GM12878 (cell line): ENCODE measurements around the gene HPS5. TPM values are rescaled to one million over a fixed set of nuclear protein-coding genes. Genes with fewer than 3 reads are reported as not detected.

ENCODE experiments used
- ATAC-seq: fragments of 200-7000 bp; cut with Tn5 transposase; 3 replicates; pipeline ENCODE4 v1.9.1; 2020; ENCODE audit warnings: mild to moderate bottlenecking, moderate library complexity
- BruUV-seq: library from RNA; stranded (reverse); fragments of 400-500 nt; replicated peaks from 2 replicates; lab custom pipeline; 2021; lab: Mats Ljungman, UMichigan
- CTCF ChIA-PET: fragments of 300-600 bp; sonication (Branson Sonifier 250); formaldehyde crosslinking; extraction: SDS; loops from one replicate; lab custom pipeline; 2021; ENCODE audit warnings: inconsistent platforms; lab: Yijun Ruan, JAX
- POLR2A ChIA-PET: fragments of 350-600 bp; formaldehyde crosslinking; extraction: SDS; loops from one replicate; lab custom pipeline; 2021; ENCODE audit warnings: inconsistent platforms; lab: Charles Lee
- RAD21 ChIA-PET: fragments of 300-600 bp; sonication (Branson Sonifier 250); formaldehyde crosslinking; loops from one replicate; lab custom pipeline; 2023; ENCODE audit warnings: antibody characterized with exemption; ENCODE audit not compliant: unreplicated experiment; lab: Charles Lee
- SMC1A ChIA-PET: fragments of 300-600 bp; sonication (Branson Sonifier 250); formaldehyde crosslinking; loops from one replicate; lab custom pipeline; 2023; ENCODE audit not compliant: unreplicated experiment, uncharacterized antibody; lab: Charles Lee
- DNase-seq: peaks from one replicate; pipeline ENCODE4 v3.0.0-alpha.2; 2011; ENCODE audit warnings: low read depth, low spot score
- FAIRE-seq: peaks from 3 replicates; lab custom pipeline; 2011; peaks lifted over from hg19 to GRCh38; lab: Jason Lieb, UNC
- H2AFZ ChIP-seq: 2 replicates; pipeline ENCODE4 v1.6.0; 2011; ENCODE audit warnings: low read depth, low read length, control low read depth; ENCODE audit not compliant: control insufficient read depth
- H3K27ac ChIP-seq: 2 replicates; pipeline ENCODE4 v1.5.1; 2011; ENCODE audit warnings: control low read depth; ENCODE audit not compliant: control insufficient read depth, insufficient read depth
- H3K27me3 ChIP-seq, 2 experiments: replicated peaks in 1 of 2; 2 replicates each; pipeline versions ENCODE4 v1.6.0 to v1.6.1; 2011; ENCODE audit warnings: low read length in 1 of 2; ENCODE audit not compliant: control insufficient read depth in 2 of 2, insufficient read depth in 2 of 2
- H3K36me3 ChIP-seq, 2 experiments: 2 replicates each; pipeline ENCODE4 v1.5.1; 2011; ENCODE audit warnings: low read length in 1 of 2; ENCODE audit not compliant: control insufficient read depth in 2 of 2, insufficient read depth in 2 of 2
- H3K4me1 ChIP-seq: 2 replicates; pipeline ENCODE4 v1.6.1; 2011; ENCODE audit warnings: mild to moderate bottlenecking, low read length, moderate library complexity, mixed read lengths; ENCODE audit not compliant: control insufficient read depth, insufficient read depth
- H3K4me2 ChIP-seq: 2 replicates; pipeline ENCODE4 v1.6.0; 2011; ENCODE audit warnings: control low read depth; ENCODE audit not compliant: control insufficient read depth, insufficient read depth
- H3K4me3 ChIP-seq: fragments of 200-600 bp; sonication (generic); 2 replicates; pipeline ENCODE4 v1.5.1; 2016
- H3K79me2 ChIP-seq: 2 replicates; pipeline ENCODE4 v1.6.0; 2011; ENCODE audit warnings: low read length; ENCODE audit not compliant: control insufficient read depth, insufficient read depth
- H3K9ac ChIP-seq: 2 replicates; pipeline ENCODE4 v1.8.0; 2011; ENCODE audit warnings: low read length, control low read depth, mixed read lengths; ENCODE audit not compliant: control insufficient read depth, insufficient read depth
- H3K9me3 ChIP-seq: replicated peaks from 3 replicates; pipeline ENCODE4 v1.5.1; 2011; ENCODE audit warnings: mild to moderate bottlenecking, low read length; ENCODE audit not compliant: control insufficient read depth, insufficient read depth
- H4K20me1 ChIP-seq: 2 replicates; pipeline ENCODE4 v1.6.0; 2011; ENCODE audit not compliant: control insufficient read depth, insufficient read depth
- CREB1 ChIP-seq: IDR thresholded peaks from 2 replicates; pipeline ENCODE4 v1.6.1; 2012; ENCODE audit warnings: low read depth, mild to moderate bottlenecking, inconsistent platforms
- DPF2 ChIP-seq: fragments of 450-650 bp; IDR thresholded peaks from 2 replicates; pipeline ENCODE4 v1.6.1; 2017; ENCODE audit warnings: mild to moderate bottlenecking
- EP300 ChIP-seq, 2 experiments: fragments of 150-350 bp in 1 of 2; IDR thresholded peaks; 2 replicates each; pipeline ENCODE4 v1.6.1; 2011 to 2012; ENCODE audit warnings: low read depth in 2 of 2, low read length in 2 of 2, borderline replicate concordance in 1 of 2, improper control_type of control experiment in 1 of 2, inconsistent platforms in 1 of 2; ENCODE audit not compliant: control insufficient read depth in 1 of 2
- EZH2 ChIP-seq: IDR thresholded peaks from 2 replicates; pipeline ENCODE4 v1.6.1; 2012; ENCODE audit warnings: low read depth, mild to moderate bottlenecking, control low read depth, inconsistent platforms, low read length, borderline replicate concordance; ENCODE audit not compliant: control insufficient read depth
- IKZF2 ChIP-seq, 2 experiments: fragments of 450-650 bp; IDR thresholded peaks; 2 replicates each; pipeline ENCODE4 v1.6.1; 2017; ENCODE audit warnings: mild to moderate bottlenecking in 2 of 2, moderate library complexity in 2 of 2
- JUNB ChIP-seq: IDR thresholded peaks from 2 replicates; pipeline ENCODE4 v1.6.1; 2016; ENCODE audit warnings: antibody characterized with exemption, mild to moderate bottlenecking
- KDM1A ChIP-seq: fragments of 200-600 bp; sonication (generic); IDR thresholded peaks from 2 replicates; pipeline ENCODE4 v1.6.1; 2016; ENCODE audit warnings: borderline replicate concordance
- KLF5 ChIP-seq: fragments of 450-650 bp; IDR thresholded peaks from 2 replicates; pipeline ENCODE4 v1.6.1; 2014; ENCODE audit warnings: mild to moderate bottlenecking; ENCODE audit not compliant: partially characterized antibody
- MEF2B ChIP-seq: fragments of 450-650 bp; IDR thresholded peaks from 2 replicates; pipeline ENCODE4 v1.6.1; 2018; ENCODE audit warnings: mild to moderate bottlenecking, moderate library complexity; ENCODE audit not compliant: partially characterized antibody, poor library complexity, severe bottlenecking
- MTA2 ChIP-seq: fragments of 450-650 bp; IDR thresholded peaks from 2 replicates; pipeline ENCODE4 v1.6.1; 2016; ENCODE audit warnings: low read depth, mild to moderate bottlenecking, moderate library complexity
- NFIC ChIP-seq: IDR thresholded peaks from 2 replicates; pipeline ENCODE4 v1.6.1; 2012; ENCODE audit warnings: low read depth, mild to moderate bottlenecking, inconsistent platforms, low read length, moderate library complexity
- SPI1 ChIP-seq: IDR thresholded peaks from 2 replicates; pipeline ENCODE4 v1.6.1; 2011; ENCODE audit warnings: low read depth, mild to moderate bottlenecking, low read length, moderate library complexity, borderline replicate concordance; ENCODE audit not compliant: insufficient read depth
- WGBS: methylation state at CpG from one replicate; pipeline ENCODE4 v1.1.6; 2016; ENCODE audit warnings: low lambda C conversion rate; ENCODE audit not compliant: insufficient replicate concordance, insufficient coverage; ENCODE audit errors: missing lambda C conversion rate; 5-methylcytosine and 5-hydroxymethylcytosine counted together
- in situ Hi-C: fragments of 300-500 bp; cut with MboI; formaldehyde crosslinking; loops from 9 replicates; pipeline ENCODE4 v1.14.3; 2018; ENCODE audit warnings: mixed read lengths
- intact Hi-C: fragments of 100-400 bp; cut with micrococcal nuclease; formaldehyde crosslinking; loops from one replicate; pipeline ENCODE4 v1.14.2; 2022; ENCODE audit not compliant: unreplicated experiment
- polyA plus RNA-seq, 11 experiments: library from polyadenylated mRNA; depleted of rRNA in 4 of 11; unstranded in 6 of 11; stranded (reverse) in 5 of 11; fragments of >200 nt; fragmentation: Nextera tagmentation in 4 of 11; fragmentation: Illumina TruSeq in 1 of 11; extraction: Ambion mirVana in 4 of 11; extraction: Trizol in 1 of 11; gene quantifications; 1 replicate in 1 of 11; 2 replicates in 10 of 11; pipeline versions ENCODE4 v1.2.1 to v1.2.3, GENCODE V29; 2011 to 2016; ENCODE audit warnings: inconsistent platforms in 2 of 11, missing spikeins in 2 of 11, low read depth in 1 of 11
- total RNA-seq, 4 experiments: library from RNA; depleted of rRNA in 3 of 4; stranded (reverse); fragments of >200 nt in 3 of 4; fragmentation: Illumina TruSeq in 1 of 4; extraction: Trizol in 1 of 4; gene quantifications; 2 replicates each; pipeline versions ENCODE4 v1.2.1 to v1.2.3, GENCODE V29; 2013 to 2021
- TF ChIP-seq, protein P1 (sequence below): fragments of 450-650 bp; formaldehyde crosslinking; IDR thresholded peaks from 2 replicates; pipeline ENCODE4 v1.4.0; 2022; ENCODE audit warnings: mild to moderate bottlenecking, moderate library complexity
- TF ChIP-seq, protein P2 (sequence below): fragments of 450-650 bp; IDR thresholded peaks from 2 replicates; pipeline ENCODE4 v1.6.1; 2017; ENCODE audit warnings: antibody characterized with exemption, mild to moderate bottlenecking, moderate library complexity
- TF ChIP-seq, protein P3 (sequence below): IDR thresholded peaks from 2 replicates; pipeline ENCODE4 v1.6.1; 2011; ENCODE audit warnings: borderline replicate concordance, low read depth, mild to moderate bottlenecking, moderate library complexity, low read length; ENCODE audit not compliant: insufficient read depth, poor library complexity, severe bottlenecking

Gene HPS5
- total and polyA plus RNA-seq, 10 of the 15 experiments (the other 5 are each of a cell fraction or from before 2014, with no cell fraction given): 11.9 to 32.6 (median 23.5) TPM

DNA sequence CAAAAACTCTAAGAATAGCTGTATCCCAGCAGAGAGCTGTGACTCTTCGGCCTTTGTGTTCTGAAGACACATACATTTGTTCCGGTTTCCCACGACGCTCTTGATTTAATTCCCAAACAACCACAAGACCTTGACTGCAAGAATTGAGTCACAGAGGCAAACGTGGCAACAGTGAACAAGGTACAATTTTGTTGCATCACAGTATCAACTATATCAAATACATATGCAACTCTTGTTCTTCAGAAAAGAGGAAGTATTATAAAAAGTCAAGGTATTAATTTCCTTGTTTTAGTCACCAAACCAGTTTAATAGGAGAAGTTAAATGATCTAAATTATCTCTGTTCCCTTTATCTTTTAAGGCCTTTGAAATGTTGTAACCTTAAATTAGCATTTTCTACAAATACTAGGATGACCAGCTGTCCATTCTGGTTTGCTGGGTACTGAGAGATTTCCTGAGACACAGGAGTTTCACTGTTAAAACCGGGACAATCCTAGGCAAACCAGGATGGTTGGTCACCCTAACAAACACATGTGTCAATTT, 11.1 kb downstream of the HPS5 start:
- peak; percentile 84 for ATAC-seq
- in situ Hi-C loops: no loop called here
- TF ChIP-seq SPI1 (peak; percentile 55; the same call in 1 of the 2 replicates), CREB1 (peak; percentile 74), JUNB (peak; percentile 82), EZH2 (no peak), EP300 (IDR thresholded peaks at IDR 0.05; ENCODE audit: borderline replicate concordance in 1 of 2, control insufficient read depth in 1 of 2, low read depth in 2 of 2, low read length in 2 of 2) (peak in 1 of 2 experiments; percentile 7; a peak in 1 of 4 replicates), NFIC (peak; percentile 86), DPF2 (peak; percentile 69; the same call in 1 of the 2 replicates), MEF2B (peak; percentile 50), KLF5 (no peak), IKZF2 (IDR thresholded peaks at IDR 0.05) (peak; percentile 73 to 81), KDM1A (no peak), MTA2 (peak; percentile 89)
- TF ChIP-seq, protein P1, sequence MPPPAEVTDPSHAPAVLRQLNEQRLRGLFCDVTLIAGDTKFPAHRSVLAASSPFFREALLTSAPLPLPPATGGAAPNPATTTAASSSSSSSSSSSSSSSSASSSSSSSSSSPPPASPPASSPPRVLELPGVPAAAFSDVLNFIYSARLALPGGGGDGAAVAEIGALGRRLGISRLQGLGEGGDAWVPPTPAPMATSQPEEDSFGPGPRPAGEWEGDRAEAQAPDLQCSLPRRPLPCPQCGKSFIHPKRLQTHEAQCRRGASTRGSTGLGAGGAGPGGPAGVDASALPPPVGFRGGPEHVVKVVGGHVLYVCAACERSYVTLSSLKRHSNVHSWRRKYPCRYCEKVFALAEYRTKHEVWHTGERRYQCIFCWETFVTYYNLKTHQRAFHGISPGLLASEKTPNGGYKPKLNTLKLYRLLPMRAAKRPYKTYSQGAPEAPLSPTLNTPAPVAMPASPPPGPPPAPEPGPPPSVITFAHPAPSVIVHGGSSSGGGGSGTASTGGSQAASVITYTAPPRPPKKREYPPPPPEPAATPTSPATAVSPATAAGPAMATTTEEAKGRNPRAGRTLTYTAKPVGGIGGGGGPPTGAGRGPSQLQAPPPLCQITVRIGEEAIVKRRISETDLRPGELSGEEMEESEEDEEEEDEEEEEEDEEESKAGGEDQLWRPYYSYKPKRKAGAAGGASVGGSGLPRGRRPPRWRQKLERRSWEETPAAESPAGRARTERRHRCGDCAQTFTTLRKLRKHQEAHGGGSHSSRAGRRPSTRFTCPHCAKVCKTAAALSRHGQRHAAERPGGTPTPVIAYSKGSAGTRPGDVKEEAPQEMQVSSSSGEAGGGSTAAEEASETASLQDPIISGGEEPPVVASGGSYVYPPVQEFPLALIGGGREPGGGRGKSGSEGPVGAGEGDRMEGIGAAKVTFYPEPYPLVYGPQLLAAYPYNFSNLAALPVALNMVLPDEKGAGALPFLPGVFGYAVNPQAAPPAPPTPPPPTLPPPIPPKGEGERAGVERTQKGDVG (CRISPR knock-in tag): no peak
- TF ChIP-seq, protein P2, sequence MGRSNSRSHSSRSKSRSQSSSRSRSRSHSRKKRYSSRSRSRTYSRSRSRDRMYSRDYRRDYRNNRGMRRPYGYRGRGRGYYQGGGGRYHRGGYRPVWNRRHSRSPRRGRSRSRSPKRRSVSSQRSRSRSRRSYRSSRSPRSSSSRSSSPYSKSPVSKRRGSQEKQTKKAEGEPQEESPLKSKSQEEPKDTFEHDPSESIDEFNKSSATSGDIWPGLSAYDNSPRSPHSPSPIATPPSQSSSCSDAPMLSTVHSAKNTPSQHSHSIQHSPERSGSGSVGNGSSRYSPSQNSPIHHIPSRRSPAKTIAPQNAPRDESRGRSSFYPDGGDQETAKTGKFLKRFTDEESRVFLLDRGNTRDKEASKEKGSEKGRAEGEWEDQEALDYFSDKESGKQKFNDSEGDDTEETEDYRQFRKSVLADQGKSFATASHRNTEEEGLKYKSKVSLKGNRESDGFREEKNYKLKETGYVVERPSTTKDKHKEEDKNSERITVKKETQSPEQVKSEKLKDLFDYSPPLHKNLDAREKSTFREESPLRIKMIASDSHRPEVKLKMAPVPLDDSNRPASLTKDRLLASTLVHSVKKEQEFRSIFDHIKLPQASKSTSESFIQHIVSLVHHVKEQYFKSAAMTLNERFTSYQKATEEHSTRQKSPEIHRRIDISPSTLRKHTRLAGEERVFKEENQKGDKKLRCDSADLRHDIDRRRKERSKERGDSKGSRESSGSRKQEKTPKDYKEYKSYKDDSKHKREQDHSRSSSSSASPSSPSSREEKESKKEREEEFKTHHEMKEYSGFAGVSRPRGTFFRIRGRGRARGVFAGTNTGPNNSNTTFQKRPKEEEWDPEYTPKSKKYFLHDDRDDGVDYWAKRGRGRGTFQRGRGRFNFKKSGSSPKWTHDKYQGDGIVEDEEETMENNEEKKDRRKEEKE: no peak
- TF ChIP-seq, protein P3, sequence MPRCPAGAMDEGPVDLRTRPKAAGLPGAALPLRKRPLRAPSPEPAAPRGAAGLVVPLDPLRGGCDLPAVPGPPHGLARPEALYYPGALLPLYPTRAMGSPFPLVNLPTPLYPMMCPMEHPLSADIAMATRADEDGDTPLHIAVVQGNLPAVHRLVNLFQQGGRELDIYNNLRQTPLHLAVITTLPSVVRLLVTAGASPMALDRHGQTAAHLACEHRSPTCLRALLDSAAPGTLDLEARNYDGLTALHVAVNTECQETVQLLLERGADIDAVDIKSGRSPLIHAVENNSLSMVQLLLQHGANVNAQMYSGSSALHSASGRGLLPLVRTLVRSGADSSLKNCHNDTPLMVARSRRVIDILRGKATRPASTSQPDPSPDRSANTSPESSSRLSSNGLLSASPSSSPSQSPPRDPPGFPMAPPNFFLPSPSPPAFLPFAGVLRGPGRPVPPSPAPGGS: peak; percentile 68

More for the DNA sequence above, 11.1 kb downstream of the HPS5 start:
- H3K9ac ChIP-seq: no peak overlapping the region
- intact Hi-C loops: no loop called here
- H4K20me1 ChIP-seq: no peaks in the 10 kb centered on the region
- BruUV-seq: no TSS peak
- peaks cover 22% of the 10 kb centered on the region for H3K4me1 ChIP-seq
- POLR2A ChIA-PET: interaction anchor here (2.4 kb wide), 1 partner anchor 11 kb away, joined by 13 read pairs; the partner anchor contains the start of genes GTF2H1 and HPS5
- CTCF ChIA-PET: interaction anchor here (0.9 to 1.8 kb wide), 6 partner anchors 9 to 333 kb away, joined by 3 to 7 read pairs (median 4); no protein-coding TSS in a partner anchor
- DNase-seq: peak; percentile 70
- H3K4me2 ChIP-seq: 0 out of 2 replicates have a peak overlapping the region, but pooled peaks have one; percentile 21
- no peaks in the 10 kb centered on the region for H3K27me3 ChIP-seq
- WGBS: 41% methylated on average over 6 of the region's 6 CpGs
- peak overlapping the region; percentile 47 for H3K27ac ChIP-seq
- RAD21 ChIA-PET: interaction anchor here (1.3 to 6.1 kb wide), 2 partner anchors 9 to 67 kb away, joined by 4 to 29 read pairs; no protein-coding TSS in a partner anchor
- no peak overlapping the region for H3K4me3 ChIP-seq
- SMC1A ChIA-PET: interaction anchor here (0.8 to 3.9 kb wide), 4 partner anchors 10 to 47 kb away, joined by 3 to 29 read pairs (median 3); partner anchors contain the start of gene HPS5
- FAIRE-seq: peak; percentile 90
- no peaks in the 10 kb centered on the region for H3K9me3 ChIP-seq
- H3K36me3 ChIP-seq: peaks cover 2 to 30% of the 10 kb centered on the region in 2 experiments
- no peak overlapping the region for H2AFZ ChIP-seq
- peaks cover 31% of the 10 kb centered on the region for H3K79me2 ChIP-seq
